Effector memory CD4-positive, alpha-beta T cell (primary cell): Measurements from ENCODE around the gene ZBTB3.
A peak's percentile ranks its signal among the peaks of the same experiment; 100 is the strongest.

Experiments used
- DNase-seq, 3 donors: peaks; one replicate each; pipeline ENCODE4 v3.0.0-alpha.2; 2020
- H3K27ac ChIP-seq: 2 replicates; pipeline ENCODE4 v1.7.0; 2013; ENCODE audit warnings: mild to moderate bottlenecking, low read length, moderate library complexity; ENCODE audit not compliant: insufficient read depth, poor library complexity, severe bottlenecking
- H3K27me3 ChIP-seq: replicated peaks from 2 replicates; pipeline ENCODE4 v1.7.0; 2013; ENCODE audit warnings: mild to moderate bottlenecking, low read length; ENCODE audit not compliant: insufficient read depth, control insufficient read depth, poor library complexity, severe bottlenecking
- H3K36me3 ChIP-seq: 2 replicates; pipeline ENCODE4 v1.7.0; 2013; ENCODE audit warnings: mild to moderate bottlenecking, low read length, moderate library complexity; ENCODE audit not compliant: control insufficient read depth, insufficient read depth
- H3K4me1 ChIP-seq: 2 replicates; pipeline ENCODE4 v1.7.0; 2013; ENCODE audit warnings: low read length, mild to moderate bottlenecking; ENCODE audit not compliant: control insufficient read depth, insufficient read depth, poor library complexity, severe bottlenecking
- H3K4me3 ChIP-seq: 2 replicates; pipeline ENCODE4 v1.7.0; 2013; ENCODE audit warnings: low read length, low read depth, mild to moderate bottlenecking; ENCODE audit not compliant: insufficient read depth, poor library complexity, severe bottlenecking
- H3K9me3 ChIP-seq: 2 replicates; pipeline ENCODE4 v1.7.0; 2013; ENCODE audit warnings: mild to moderate bottlenecking, low read length, moderate library complexity; ENCODE audit not compliant: control insufficient read depth

Gene ZBTB3

GRCh38 chr11:62719302-62719978, 34.5 kb downstream of the ZBTB3 start:
- Histone ChIP-seq H3K27ac (no peak overlapping the region), H3K27me3 (no peaks in the 10 kb centered on the region), H3K36me3 (peaks cover 90% of the 10 kb centered on the region), H3K4me3 (no peak overlapping the region), H3K4me1 (peaks cover 4% of the 10 kb centered on the region), H3K9me3 (no peaks in the 10 kb centered on the region)
- no peak for DNase-seq

- Histone ChIP-seq H3K4me1 (no peaks in the 10 kb centered on the region), H3K4me3 (no peak overlapping the region), H3K27ac (no peak overlapping the region), H3K9me3 (no peaks in the 10 kb centered on the region), H3K27me3 (no peaks in the 10 kb centered on the region), H3K36me3 (peaks cover 83% of the 10 kb centered on the region)
- no peak for DNase-seq
Measured at GRCh38 chr11:62716816-62717215, 37.1 kb downstream of the ZBTB3 start.

- peaks cover 77% of the 10 kb centered on the region for H3K36me3 ChIP-seq
- H3K27me3 ChIP-seq, result no peaks in the 10 kb centered on the region
- peak overlapping the region; percentile 1 for H3K27ac ChIP-seq
Measured at GRCh38 chr11:62716206-62716605, 37.8 kb downstream of the ZBTB3 start.

GRCh38 chr11:62715150-62716130, 38.5 kb downstream of the ZBTB3 start:
- peaks cover 71% of the 10 kb centered on the region for H3K36me3 ChIP-seq
- DNase-seq, result no peak
- no peaks in the 10 kb centered on the region for H3K27me3 ChIP-seq
- H3K9me3 ChIP-seq, result no peaks in the 10 kb centered on the region
- H3K4me1 ChIP-seq, result peaks cover 2% of the 10 kb centered on the region
- H3K27ac ChIP-seq, result no peak overlapping the region
- H3K4me3 ChIP-seq, result no peak overlapping the region

More at GRCh38 chr11:62716206-62716605, 37.8 kb downstream of the ZBTB3 start:
- Histone ChIP-seq H3K4me1 (no peaks in the 10 kb centered on the region), H3K9me3 (no peaks in the 10 kb centered on the region), H3K4me3 (no peak overlapping the region)
- DNase-seq, result no peak

GRCh38 chr11:62713343-62713742, 40.6 kb downstream of the ZBTB3 start:
- no peaks in the 10 kb centered on the region for H3K9me3 ChIP-seq
- no peaks in the 10 kb centered on the region for H3K27me3 ChIP-seq
- peaks cover 15% of the 10 kb centered on the region for H3K4me1 ChIP-seq
- H3K36me3 ChIP-seq, result peaks cover 50% of the 10 kb centered on the region
- H3K4me3 ChIP-seq, result no peak overlapping the region
- DNase-seq, result no peak
- peak overlapping the region; percentile 16 for H3K27ac ChIP-seq

GRCh38 chr11:62712861-62713260, 41.1 kb downstream of the ZBTB3 start:
- no peak overlapping the region for H3K4me3 ChIP-seq
- H3K36me3 ChIP-seq, result peaks cover 46% of the 10 kb centered on the region
- DNase-seq, result no peak
- no peaks in the 10 kb centered on the region for H3K9me3 ChIP-seq
- peaks cover 17% of the 10 kb centered on the region for H3K4me1 ChIP-seq
- H3K27ac ChIP-seq, result peak overlapping the region; percentile 33
- no peaks in the 10 kb centered on the region for H3K27me3 ChIP-seq

- H3K4me3 ChIP-seq, result no peak overlapping the region
- no peaks in the 10 kb centered on the region for H3K9me3 ChIP-seq
- H3K27me3 ChIP-seq, result no peaks in the 10 kb centered on the region
- peaks cover 17% of the 10 kb centered on the region for H3K4me1 ChIP-seq
- H3K27ac ChIP-seq, result peak overlapping the region; percentile 33
- no peak for DNase-seq
- H3K36me3 ChIP-seq, result peaks cover 42% of the 10 kb centered on the region
Measured at GRCh38 chr11:62712276-62712812, 41.6 kb downstream of the ZBTB3 start.

GRCh38 chr11:62710001-62710345, 44.0 kb downstream of the ZBTB3 start:
- no peak for DNase-seq
- Histone ChIP-seq H3K4me1 (peaks cover 32% of the 10 kb centered on the region), H3K4me3 (peak overlapping the region; percentile 70), H3K27me3 (no peaks in the 10 kb centered on the region), H3K36me3 (peaks cover 18% of the 10 kb centered on the region), H3K27ac (peak overlapping the region; percentile 95), H3K9me3 (no peaks in the 10 kb centered on the region)

GRCh38 chr11:62709247-62710000, 44.5 kb downstream of the ZBTB3 start:
- H3K27ac ChIP-seq, result peak overlapping the region; percentile 95
- peaks cover 14% of the 10 kb centered on the region for H3K36me3 ChIP-seq
- H3K4me1 ChIP-seq, result peaks cover 32% of the 10 kb centered on the region
- H3K9me3 ChIP-seq, result no peaks in the 10 kb centered on the region
- DNase-seq, result peak; percentile 93 to 97 (median 96)
- no peaks in the 10 kb centered on the region for H3K27me3 ChIP-seq
- peak overlapping the region; percentile 70 for H3K4me3 ChIP-seq
